ENCODE results near the gene DTNB. TPM values are rescaled to one million over a fixed set of nuclear protein-coding genes. Genes with fewer than 3 reads are reported as not detected.

Gene DTNB
- total RNA-seq, 1 donor from 2014 or later: 12.0 TPM

DNA sequence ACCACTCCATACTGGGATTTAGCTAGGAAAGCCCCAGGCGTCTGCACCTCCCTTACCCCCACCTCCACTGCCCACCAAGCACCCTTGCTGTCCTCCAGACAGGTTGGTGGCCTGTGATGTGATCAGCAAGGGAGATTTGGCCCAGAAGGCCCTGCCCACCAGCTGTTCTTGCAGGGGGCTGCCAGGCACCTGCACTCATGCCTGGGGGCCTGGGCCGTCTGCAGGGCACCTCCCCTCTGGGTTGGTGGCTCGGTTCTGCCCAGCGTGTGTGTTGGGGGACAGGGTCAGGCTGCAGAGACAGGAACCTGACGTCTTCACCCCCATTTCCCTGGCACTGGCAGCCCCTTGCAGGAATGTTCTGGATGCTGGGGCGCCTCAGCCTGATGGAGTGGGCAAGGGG lies 337.4 kb downstream of the DTNB start:
- no peak overlapping the region for H3K4me3 Mint-ChIP-seq (ENCODE audit: unreplicated experiment)
- no peaks in the 10 kb centered on the region for H3K9me3 Mint-ChIP-seq (ENCODE audit: unreplicated experiment)
- H3K4me1 Mint-ChIP-seq (ENCODE audit: unreplicated experiment): peaks cover 16% of the 10 kb centered on the region
- H3K27me3 Mint-ChIP-seq (ENCODE audit: unreplicated experiment): peaks cover 11% of the 10 kb centered on the region
- TF ChIP-seq, protein P1, sequence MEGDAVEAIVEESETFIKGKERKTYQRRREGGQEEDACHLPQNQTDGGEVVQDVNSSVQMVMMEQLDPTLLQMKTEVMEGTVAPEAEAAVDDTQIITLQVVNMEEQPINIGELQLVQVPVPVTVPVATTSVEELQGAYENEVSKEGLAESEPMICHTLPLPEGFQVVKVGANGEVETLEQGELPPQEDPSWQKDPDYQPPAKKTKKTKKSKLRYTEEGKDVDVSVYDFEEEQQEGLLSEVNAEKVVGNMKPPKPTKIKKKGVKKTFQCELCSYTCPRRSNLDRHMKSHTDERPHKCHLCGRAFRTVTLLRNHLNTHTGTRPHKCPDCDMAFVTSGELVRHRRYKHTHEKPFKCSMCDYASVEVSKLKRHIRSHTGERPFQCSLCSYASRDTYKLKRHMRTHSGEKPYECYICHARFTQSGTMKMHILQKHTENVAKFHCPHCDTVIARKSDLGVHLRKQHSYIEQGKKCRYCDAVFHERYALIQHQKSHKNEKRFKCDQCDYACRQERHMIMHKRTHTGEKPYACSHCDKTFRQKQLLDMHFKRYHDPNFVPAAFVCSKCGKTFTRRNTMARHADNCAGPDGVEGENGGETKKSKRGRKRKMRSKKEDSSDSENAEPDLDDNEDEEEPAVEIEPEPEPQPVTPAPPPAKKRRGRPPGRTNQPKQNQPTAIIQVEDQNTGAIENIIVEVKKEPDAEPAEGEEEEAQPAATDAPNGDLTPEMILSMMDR (IDR thresholded peaks at IDR 0.05; ENCODE audit: unreplicated experiment): no peak
- no peak for DNase-seq (ENCODE audit: low spot score)
- no peaks in the 10 kb centered on the region for H3K36me3 Mint-ChIP-seq (ENCODE audit: low read depth, unreplicated experiment)
- no peak overlapping the region for H3K27ac Mint-ChIP-seq (ENCODE audit: unreplicated experiment)

DNA sequence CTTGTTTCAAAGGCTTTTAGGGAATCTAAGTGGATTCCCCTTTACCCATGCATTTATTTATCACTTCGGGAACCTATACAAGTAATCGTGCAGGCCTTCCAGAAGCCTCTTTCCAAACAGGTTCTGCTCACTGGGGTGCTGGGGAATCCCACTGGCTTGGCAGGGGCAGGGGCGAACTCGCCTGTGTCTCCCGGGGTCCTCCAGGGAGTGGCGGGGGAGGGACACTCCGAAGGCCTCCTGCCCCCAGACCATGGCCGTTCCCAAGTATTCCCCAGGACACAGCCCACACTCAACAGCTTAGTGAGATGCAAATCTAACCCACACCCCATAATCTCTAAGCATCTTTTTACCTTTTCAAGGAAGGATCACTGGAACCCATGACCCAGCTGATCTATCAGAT lies 338.2 kb downstream of the DTNB start:
- Mint-ChIP-seq H3K4me3 (ENCODE audit: unreplicated experiment) (no peak overlapping the region), H3K4me1 (ENCODE audit: unreplicated experiment) (peaks cover 16% of the 10 kb centered on the region), H3K27me3 (ENCODE audit: unreplicated experiment) (peaks cover 13% of the 10 kb centered on the region), H3K36me3 (ENCODE audit: low read depth, unreplicated experiment) (no peaks in the 10 kb centered on the region), H3K27ac (ENCODE audit: unreplicated experiment) (no peak overlapping the region), H3K9me3 (ENCODE audit: unreplicated experiment) (no peaks in the 10 kb centered on the region)
- TF ChIP-seq, protein P1 (IDR thresholded peaks at IDR 0.05; ENCODE audit: unreplicated experiment): no peak
- DNase-seq (ENCODE audit: low spot score): no peak

DNA sequence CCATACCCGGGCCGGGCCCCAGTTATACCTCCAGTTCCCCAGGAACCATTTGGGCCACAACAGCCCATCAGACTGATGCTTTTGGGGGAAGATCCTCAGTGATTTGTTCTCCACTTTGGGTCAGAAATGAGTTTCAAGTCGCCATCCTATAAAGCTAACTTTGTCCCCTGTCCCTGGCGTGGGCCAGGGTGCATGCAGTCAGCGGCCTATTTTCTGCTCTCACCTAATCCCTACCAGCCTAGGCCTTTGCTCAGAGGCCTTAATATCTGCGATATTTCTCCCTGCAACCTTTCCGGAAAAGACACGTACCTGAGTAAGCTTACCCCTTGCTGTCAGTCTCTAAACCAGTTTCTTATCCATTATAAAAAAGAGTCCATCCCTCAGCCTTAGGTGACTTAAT lies 338.9 kb downstream of the DTNB start:
- TF ChIP-seq, protein P1 (IDR thresholded peaks at IDR 0.05; ENCODE audit: unreplicated experiment): no peak
- Mint-ChIP-seq H3K4me3 (ENCODE audit: unreplicated experiment) (no peak overlapping the region), H3K9me3 (ENCODE audit: unreplicated experiment) (no peaks in the 10 kb centered on the region), H3K36me3 (ENCODE audit: low read depth, unreplicated experiment) (no peaks in the 10 kb centered on the region), H3K27ac (ENCODE audit: unreplicated experiment) (no peak overlapping the region), H3K27me3 (ENCODE audit: unreplicated experiment) (peaks cover 13% of the 10 kb centered on the region), H3K4me1 (ENCODE audit: unreplicated experiment) (peaks cover 19% of the 10 kb centered on the region)
- no peak for DNase-seq (ENCODE audit: low spot score)

DNA sequence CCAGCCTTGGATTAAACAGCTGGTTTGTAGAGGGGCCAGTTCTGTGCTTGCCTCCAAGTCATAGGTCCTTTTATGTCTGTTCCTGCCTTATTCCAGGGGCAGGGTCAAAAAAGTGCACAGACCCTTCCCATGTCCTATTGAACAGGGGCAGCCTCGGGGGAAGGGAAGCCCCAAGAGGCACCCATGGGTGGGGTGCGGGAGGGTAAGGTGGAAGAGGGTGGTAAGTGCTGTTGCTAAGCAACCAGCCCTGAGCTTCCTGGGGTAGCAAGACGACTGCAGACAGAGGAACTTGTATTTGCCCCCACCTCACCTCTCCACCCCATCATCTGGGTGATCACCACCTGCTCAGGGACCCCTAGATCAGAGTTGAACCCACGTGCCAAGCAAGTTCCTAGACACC lies 339.4 kb downstream of the DTNB start:
- Mint-ChIP-seq H3K4me1 (ENCODE audit: unreplicated experiment) (peaks cover 17% of the 10 kb centered on the region), H3K9me3 (ENCODE audit: unreplicated experiment) (no peaks in the 10 kb centered on the region), H3K27ac (ENCODE audit: unreplicated experiment) (no peak overlapping the region), H3K27me3 (ENCODE audit: unreplicated experiment) (peaks cover 13% of the 10 kb centered on the region), H3K36me3 (ENCODE audit: low read depth, unreplicated experiment) (no peaks in the 10 kb centered on the region), H3K4me3 (ENCODE audit: unreplicated experiment) (no peak overlapping the region)
- TF ChIP-seq, protein P1 (IDR thresholded peaks at IDR 0.05; ENCODE audit: unreplicated experiment): no peak
- no peak for DNase-seq (ENCODE audit: low spot score)

DNA sequence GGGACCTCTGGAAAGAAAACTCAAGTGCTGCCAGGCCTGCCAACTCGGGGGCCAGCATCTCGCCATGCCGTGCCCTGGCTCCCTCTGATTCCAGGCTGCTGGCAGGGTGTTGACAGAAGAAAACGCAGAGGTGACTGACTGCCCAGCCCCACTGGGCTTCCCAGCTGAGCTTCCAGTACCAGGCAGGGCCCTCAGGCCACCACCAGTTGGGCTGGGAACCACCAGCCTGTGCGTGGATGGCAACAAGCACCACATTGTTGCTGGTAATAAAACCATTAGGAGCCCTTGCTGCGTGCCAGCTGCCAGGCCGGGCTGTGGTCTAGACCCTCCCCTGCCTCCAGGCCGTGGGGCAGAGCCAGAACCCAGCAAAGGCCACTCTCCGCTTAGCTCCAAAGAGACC lies 340.8 kb downstream of the DTNB start:
- H3K4me1 Mint-ChIP-seq (ENCODE audit: unreplicated experiment): peaks cover 15% of the 10 kb centered on the region
- H3K9me3 Mint-ChIP-seq (ENCODE audit: unreplicated experiment): no peaks in the 10 kb centered on the region

More for the DNA sequence above, 340.8 kb downstream of the DTNB start:
- TF ChIP-seq, protein P1 (IDR thresholded peaks at IDR 0.05; ENCODE audit: unreplicated experiment): no peak
- no peak for DNase-seq (ENCODE audit: low spot score)
- no peak overlapping the region for H3K27ac Mint-ChIP-seq (ENCODE audit: unreplicated experiment)
- H3K27me3 Mint-ChIP-seq (ENCODE audit: unreplicated experiment): peaks cover 13% of the 10 kb centered on the region
- no peak overlapping the region for H3K4me3 Mint-ChIP-seq (ENCODE audit: unreplicated experiment)
- no peaks in the 10 kb centered on the region for H3K36me3 Mint-ChIP-seq (ENCODE audit: low read depth, unreplicated experiment)

All from endothelial cell (in vitro differentiated cells).